Tibial artery (tissue), 4 donors: ENCODE measurements around the gene RTRAF.

ENCODE experiments used
- DNase-seq, 2 donors: peaks; one replicate each; pipeline ENCODE4 v3.0.0-alpha.2; 2019
- H3K27ac ChIP-seq, 2 donors: fragments of 200-600 bp; sonication (generic) in 1 of 2; 1 replicate in 1 of 2; 2 replicates in 1 of 2; pipeline ENCODE4 v1.5.1; 2018 to 2019; ENCODE audit warnings: mild to moderate bottlenecking in 1 of 2
- H3K27me3 ChIP-seq, 2 donors: fragments of 200-600 bp; sonication (generic) in 1 of 2; one replicate each; pipeline versions ENCODE4 v1.5.1 to v1.6.0; 2016 to 2019
- H3K36me3 ChIP-seq, 3 donors: fragments of 200-600 bp; sonication (generic) in 2 of 3; one replicate each; pipeline ENCODE4 v1.5.1; 2016 to 2019; ENCODE audit warnings: mild to moderate bottlenecking in 2 of 3
- H3K4me1 ChIP-seq, 4 donors: fragments of 200-600 bp; sonication (generic) in 2 of 4; 1 replicate in 3 of 4; 2 replicates in 1 of 4; pipeline ENCODE4 v1.5.1; 2016 to 2019
- H3K4me3 ChIP-seq, 2 donors: fragments of 200-600 bp; sonication (generic) in 1 of 2; 1 replicate in 1 of 2; 2 replicates in 1 of 2; pipeline ENCODE4 v1.5.1; 2018 to 2019; ENCODE audit warnings: mild to moderate bottlenecking in 2 of 2
- H3K9me3 ChIP-seq, 3 donors: fragments of 200-600 bp; sonication (generic) in 1 of 3; one replicate each; pipeline ENCODE4 v1.5.1; 2016 to 2019
- intact Hi-C: fragments of 100-400 bp; cut with DNase I; formaldehyde crosslinking; loops from one replicate; pipeline ENCODE4 v1.15.0; 2023; ENCODE audit warnings: low total_unique reads
- TF ChIP-seq, protein P1 (sequence below), 2 experiments: fragments of 200-600 bp in 1 of 2; fragments of 450-650 bp in 1 of 2; IDR thresholded peaks; one replicate each; pipeline ENCODE4 v1.5.1; 2017 to 2019; ENCODE audit warnings: antibody characterized with exemption in 2 of 2, mild to moderate bottlenecking in 1 of 2, moderate library complexity in 1 of 2

RTRAF gene

DNA sequence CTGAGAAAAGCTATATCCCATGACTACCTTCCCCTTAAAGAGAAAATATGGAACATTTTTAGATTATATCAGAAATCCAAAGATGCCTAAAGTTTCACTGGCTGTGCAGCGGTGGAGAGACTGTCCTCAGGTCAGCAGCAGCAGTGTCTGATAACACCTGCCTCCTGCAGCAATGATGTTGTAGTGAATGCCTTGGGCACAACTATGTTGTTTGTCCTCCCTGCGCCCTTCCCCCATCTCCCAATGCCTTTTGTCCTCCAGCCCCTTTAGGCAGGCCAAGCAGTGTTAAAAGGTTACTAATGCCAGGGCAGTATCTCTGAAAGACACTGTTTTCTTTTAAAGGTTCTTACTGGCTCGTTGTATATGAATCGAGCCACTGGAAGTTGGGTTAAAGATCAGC lies 13.2 kb downstream of the RTRAF start:
- Histone ChIP-seq H3K4me1 (peaks cover 0 to 10% (median 4%) of the 10 kb centered on the region in 4 donors), H3K4me3 (no peak overlapping the region), H3K27me3 (no peaks in the 10 kb centered on the region), H3K36me3 (peaks cover 60 to 79% (median 70%) of the 10 kb centered on the region in 3 donors), H3K9me3 (no peaks in the 10 kb centered on the region), H3K27ac (no peak overlapping the region)
- TF ChIP-seq, protein P1, sequence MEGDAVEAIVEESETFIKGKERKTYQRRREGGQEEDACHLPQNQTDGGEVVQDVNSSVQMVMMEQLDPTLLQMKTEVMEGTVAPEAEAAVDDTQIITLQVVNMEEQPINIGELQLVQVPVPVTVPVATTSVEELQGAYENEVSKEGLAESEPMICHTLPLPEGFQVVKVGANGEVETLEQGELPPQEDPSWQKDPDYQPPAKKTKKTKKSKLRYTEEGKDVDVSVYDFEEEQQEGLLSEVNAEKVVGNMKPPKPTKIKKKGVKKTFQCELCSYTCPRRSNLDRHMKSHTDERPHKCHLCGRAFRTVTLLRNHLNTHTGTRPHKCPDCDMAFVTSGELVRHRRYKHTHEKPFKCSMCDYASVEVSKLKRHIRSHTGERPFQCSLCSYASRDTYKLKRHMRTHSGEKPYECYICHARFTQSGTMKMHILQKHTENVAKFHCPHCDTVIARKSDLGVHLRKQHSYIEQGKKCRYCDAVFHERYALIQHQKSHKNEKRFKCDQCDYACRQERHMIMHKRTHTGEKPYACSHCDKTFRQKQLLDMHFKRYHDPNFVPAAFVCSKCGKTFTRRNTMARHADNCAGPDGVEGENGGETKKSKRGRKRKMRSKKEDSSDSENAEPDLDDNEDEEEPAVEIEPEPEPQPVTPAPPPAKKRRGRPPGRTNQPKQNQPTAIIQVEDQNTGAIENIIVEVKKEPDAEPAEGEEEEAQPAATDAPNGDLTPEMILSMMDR (IDR thresholded peaks at IDR 0.05) = no peak
- DNase-seq = no peak
- intact Hi-C loops = no loop called here

DNA sequence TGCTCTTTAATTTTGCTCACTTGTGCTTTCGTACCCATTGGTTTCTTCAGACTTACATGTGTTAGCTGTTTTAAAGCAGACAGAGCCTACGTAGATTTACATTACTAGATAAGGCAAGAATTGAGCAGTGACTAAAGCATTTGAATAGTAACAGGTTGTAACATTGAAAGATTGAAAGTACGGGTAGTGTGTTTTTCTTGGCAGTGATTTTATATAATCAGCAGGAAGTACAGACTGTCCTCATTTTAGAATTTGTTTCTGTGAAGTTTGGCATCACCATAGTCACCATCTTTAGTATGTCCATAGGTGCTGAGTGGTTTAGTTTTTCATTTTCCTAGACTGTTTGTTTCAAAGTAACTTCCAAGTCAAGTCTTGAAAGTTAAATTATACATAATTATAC lies 14.0 kb downstream of the RTRAF start:
- no peak overlapping the region for H3K4me3 ChIP-seq
- no peaks in the 10 kb centered on the region for H3K9me3 ChIP-seq
- peaks cover 68 to 87% (median 78%) of the 10 kb centered on the region in 3 donors for H3K36me3 ChIP-seq
- H3K27ac ChIP-seq = no peak overlapping the region
- no peaks in the 10 kb centered on the region for H3K27me3 ChIP-seq
- no peak for DNase-seq
- intact Hi-C loops = no loop called here
- TF ChIP-seq, protein P1 (IDR thresholded peaks at IDR 0.05) = no peak
- H3K4me1 ChIP-seq = peaks cover 0 to 10% (median 4%) of the 10 kb centered on the region in 4 donors

DNA sequence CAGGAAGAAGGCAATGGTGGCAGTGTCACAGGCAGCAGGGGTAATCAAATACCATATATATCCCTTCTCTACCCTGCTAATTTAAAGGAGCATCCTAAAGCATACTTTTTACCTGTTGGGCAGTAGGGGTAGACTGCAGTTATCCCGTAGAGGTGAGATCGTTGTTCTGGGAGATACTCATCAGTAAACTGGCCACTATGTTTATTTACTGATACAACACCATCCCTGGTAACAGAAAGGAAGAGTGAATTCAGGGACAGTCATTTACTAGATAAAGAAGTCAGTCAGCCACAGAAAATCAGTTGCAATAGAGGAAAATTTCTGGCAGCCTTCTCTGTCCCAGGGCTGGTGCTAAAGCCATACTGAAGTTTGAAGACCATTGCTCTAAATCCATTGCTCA lies 16.3 kb downstream of the RTRAF start:
- no peak for DNase-seq
- Histone ChIP-seq H3K27ac (no peak overlapping the region), H3K27me3 (no peaks in the 10 kb centered on the region), H3K4me1 (peaks cover 0 to 10% (median 4%) of the 10 kb centered on the region in 4 donors), H3K36me3 (peaks cover 82 to 96% (median 84%) of the 10 kb centered on the region in 3 donors), H3K9me3 (no peaks in the 10 kb centered on the region), H3K4me3 (no peak overlapping the region)
- TF ChIP-seq, protein P1 (IDR thresholded peaks at IDR 0.05) = no peak
- intact Hi-C loops = no loop called here

DNA sequence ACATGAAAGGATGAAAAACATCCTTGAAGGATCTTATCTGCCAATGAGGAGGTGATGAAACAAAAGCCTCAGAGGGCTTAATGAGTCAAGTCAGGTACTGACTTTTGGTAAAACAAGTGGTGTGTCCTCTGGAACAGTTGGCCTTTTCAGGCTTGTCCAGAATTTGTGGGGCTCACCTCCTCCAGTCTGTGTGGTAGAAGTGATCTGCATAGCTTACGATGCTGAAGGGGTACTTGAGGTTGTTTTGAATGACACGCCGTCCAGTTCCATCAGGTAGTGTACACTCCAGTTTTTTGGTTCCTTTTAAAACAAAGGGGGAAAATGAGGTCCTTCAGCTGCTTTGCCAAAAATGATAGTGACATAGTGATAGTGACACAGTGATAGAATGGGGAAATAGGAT lies 17.0 kb downstream of the RTRAF start:
- Histone ChIP-seq H3K36me3 (peaks cover 84 to 96% (median 89%) of the 10 kb centered on the region in 3 donors), H3K4me3 (no peak overlapping the region), H3K9me3 (no peaks in the 10 kb centered on the region), H3K27ac (no peak overlapping the region), H3K4me1 (peaks cover 0 to 10% (median 4%) of the 10 kb centered on the region in 4 donors), H3K27me3 (no peaks in the 10 kb centered on the region)
- TF ChIP-seq, protein P1 (IDR thresholded peaks at IDR 0.05) = no peak
- no peak for DNase-seq
- intact Hi-C loops = no loop called here

DNA sequence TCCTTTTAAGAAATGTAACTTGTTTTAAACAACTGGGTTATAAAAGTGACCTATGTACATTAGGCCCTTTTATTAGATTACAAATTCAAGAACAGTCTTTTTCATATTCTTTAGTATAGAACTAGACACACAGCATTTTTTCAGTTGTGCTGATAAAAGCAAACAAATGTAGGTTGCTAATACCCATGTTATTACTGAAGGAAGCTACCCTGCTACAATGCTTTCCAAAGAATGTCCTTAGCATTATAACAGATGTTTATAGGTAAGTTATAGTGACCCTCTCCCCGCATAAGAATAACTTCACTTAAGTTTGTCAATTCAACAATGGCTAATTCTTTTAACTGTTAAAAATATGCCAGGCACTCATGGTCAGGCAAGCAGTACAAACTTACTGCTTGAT lies 17.9 kb downstream of the RTRAF start:
- Histone ChIP-seq H3K4me3 (no peak overlapping the region), H3K9me3 (no peaks in the 10 kb centered on the region), H3K4me1 (peaks cover 0 to 10% (median 6%) of the 10 kb centered on the region in 4 donors), H3K27me3 (no peaks in the 10 kb centered on the region), H3K27ac (no peak overlapping the region), H3K36me3 (peaks cover 79 to 92% (median 86%) of the 10 kb centered on the region in 3 donors)
- intact Hi-C loops = no loop called here
- no peak for DNase-seq
- TF ChIP-seq, protein P1 (IDR thresholded peaks at IDR 0.05) = no peak

DNA sequence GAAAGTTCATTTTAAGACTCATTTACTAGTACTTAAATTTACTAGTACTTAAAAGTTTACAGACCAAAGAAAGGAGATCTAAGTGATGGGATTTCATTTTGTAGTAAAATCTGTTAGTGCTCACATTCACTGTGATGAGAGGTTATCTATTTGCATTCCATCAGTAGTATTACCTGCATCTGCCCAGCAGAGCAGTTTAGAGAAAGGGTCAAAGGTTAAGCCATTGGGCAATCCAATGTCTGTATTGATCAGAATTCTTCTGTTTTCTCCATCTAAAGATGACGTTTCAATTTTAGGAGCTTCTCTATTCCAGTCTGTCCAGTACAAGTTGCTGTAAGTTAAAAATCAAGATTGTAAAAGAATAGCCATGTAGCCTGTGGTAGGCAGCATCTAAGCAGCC lies 18.3 kb downstream of the RTRAF start:
- H3K4me1 ChIP-seq = peaks cover 0 to 14% (median 10%) of the 10 kb centered on the region in 4 donors
- no peak overlapping the region for H3K4me3 ChIP-seq
- no peak for DNase-seq
- TF ChIP-seq, protein P1 (IDR thresholded peaks at IDR 0.05) = no peak
- no peak overlapping the region for H3K27ac ChIP-seq
- H3K27me3 ChIP-seq = no peaks in the 10 kb centered on the region
- intact Hi-C loops = no loop called here
- peaks cover 76 to 88% (median 82%) of the 10 kb centered on the region in 3 donors for H3K36me3 ChIP-seq
- no peaks in the 10 kb centered on the region for H3K9me3 ChIP-seq
